BJ (cell line): ENCODE measurements around the gene CAMKK1. TPM values are rescaled to one million over a fixed set of nuclear protein-coding genes. Genes with fewer than 3 reads are reported as not detected.

Experiments used
- CTCF ChIA-PET: fragments of 350-600 bp; formaldehyde crosslinking; extraction: SDS; loops from one replicate; lab custom pipeline; 2021; ENCODE audit warnings: antibody characterized with exemption, inconsistent platforms; lab: Yijun Ruan, JAX
- POLR2A ChIA-PET: fragments of 300-600 bp; sonication (Branson Sonifier 250); formaldehyde crosslinking; extraction: SDS; loops from one replicate; lab custom pipeline; 2021; ENCODE audit warnings: antibody characterized with exemption; lab: Charles Lee
- DNase-seq: peaks from one replicate; pipeline ENCODE4 v3.0.0-alpha.2; 2011; ENCODE audit warnings: low read depth
- H3K27me3 ChIP-seq: 2 replicates; pipeline ENCODE4 v1.6.0; 2011; ENCODE audit warnings: low read length; ENCODE audit not compliant: control insufficient read depth, insufficient read depth
- H3K36me3 ChIP-seq: 2 replicates; pipeline ENCODE4 v1.5.1; 2011; ENCODE audit warnings: low read length; ENCODE audit not compliant: control insufficient read depth, insufficient read depth
- H3K4me3 ChIP-seq: 2 replicates; pipeline ENCODE4 v1.5.1; 2011; ENCODE audit warnings: low read depth, mild to moderate bottlenecking, control low read depth, low read length
- CTCF ChIP-seq: IDR thresholded peaks from 2 replicates; pipeline ENCODE4 v1.5.1; 2011; ENCODE audit warnings: low read depth, mild to moderate bottlenecking, control low read depth, inconsistent platforms, low read length, moderate library complexity; ENCODE audit not compliant: insufficient read depth
- polyA plus RNA-seq: library from polyadenylated mRNA; depleted of rRNA; stranded (reverse); fragments of >200 nt; gene quantifications from 2 replicates; pipeline ENCODE4 v1.2.3, GENCODE V29; 2011

Gene CAMKK1
- polyA plus RNA-seq, 1 experiment, result 6.1 TPM

GRCh38 chr17:3896108-3896967 lies 3.5 kb upstream of the CAMKK1 start:
- Histone ChIP-seq H3K27me3 (no peaks in the 10 kb centered on the region), H3K36me3 (no peaks in the 10 kb centered on the region), H3K4me3 (no peak overlapping the region)
- TF ChIP-seq CTCF, result no peak
- POLR2A ChIA-PET, result no interaction called here
- no peak for DNase-seq
- CTCF ChIA-PET, result interaction anchor here (0.9 to 3.6 kb wide), 4 partner anchors 17 to 200 kb away, joined by 3 to 24 read pairs (median 14); partner anchors contain the start of gene P2RX5

- CTCF ChIA-PET, result interaction anchor here (3.6 kb wide), 1 partner anchor 18 kb away, joined by 22 read pairs; no protein-coding TSS in a partner anchor
Observed at GRCh38 chr17:3895354-3895753, 2.5 kb upstream of the CAMKK1 start.

GRCh38 chr17:3894911-3895343 lies 2.1 kb upstream of the CAMKK1 start:
- Histone ChIP-seq H3K27me3 (no peaks in the 10 kb centered on the region), H3K4me3 (no peak overlapping the region), H3K36me3 (no peaks in the 10 kb centered on the region)
- ChIA-PET POLR2A (no interaction called here), CTCF (interaction anchor here (3.6 kb wide), 1 partner anchor 19 kb away, joined by 22 read pairs; no protein-coding TSS in a partner anchor)
- no peak for TF ChIP-seq CTCF
- DNase-seq, result no peak

More at GRCh38 chr17:3895354-3895753, 2.5 kb upstream of the CAMKK1 start:
- H3K27me3 ChIP-seq, result no peaks in the 10 kb centered on the region
- H3K4me3 ChIP-seq, result no peak overlapping the region
- no peak for TF ChIP-seq CTCF
- H3K36me3 ChIP-seq, result no peaks in the 10 kb centered on the region
- no peak for DNase-seq
- POLR2A ChIA-PET, result no interaction called here

GRCh38 chr17:3894188-3894587 lies 1.3 kb upstream of the CAMKK1 start:
- H3K27me3 ChIP-seq, result no peaks in the 10 kb centered on the region
- POLR2A ChIA-PET, result no interaction called here
- DNase-seq, result no peak
- no peak overlapping the region for H3K4me3 ChIP-seq
- TF ChIP-seq CTCF, result no peak
- CTCF ChIA-PET, result interaction anchor here (0.6 to 3.6 kb wide), 2 partner anchors 9 to 20 kb away, joined by 3 to 22 read pairs; no protein-coding TSS in a partner anchor
- H3K36me3 ChIP-seq, result no peaks in the 10 kb centered on the region

- no peak for TF ChIP-seq CTCF
- H3K27me3 ChIP-seq, result no peaks in the 10 kb centered on the region
- no peaks in the 10 kb centered on the region for H3K36me3 ChIP-seq
- DNase-seq, result no peak
- POLR2A ChIA-PET, result no interaction called here
- CTCF ChIA-PET, result interaction anchor here (3.6 kb wide), 1 partner anchor 20 kb away, joined by 22 read pairs; no protein-coding TSS in a partner anchor
- no peak overlapping the region for H3K4me3 ChIP-seq
Observed at GRCh38 chr17:3893720-3894116, 865 bp upstream of the CAMKK1 start.
